Suprapubic skin (tissue), 4 donors: ENCODE results near the gene GFOD1. TPM values are rescaled to one million over a fixed set of nuclear protein-coding genes. Genes with fewer than 3 reads are reported as not detected.
A peak's percentile ranks its signal among the peaks of the same experiment; 100 is the strongest.

Experiments
- DNase-seq, 2 donors: peaks; one replicate each; pipeline ENCODE4 v3.0.0-alpha.2; 2019; ENCODE audit warnings: low spot score in 2 of 2
- H3K27ac ChIP-seq: fragments of 200-600 bp; sonication (generic); one replicate; pipeline ENCODE4 v1.5.1; 2019
- H3K27me3 ChIP-seq: fragments of 200-600 bp; sonication (generic); one replicate; pipeline ENCODE4 v1.5.1; 2019
- H3K36me3 ChIP-seq: fragments of 200-600 bp; sonication (generic); one replicate; pipeline ENCODE4 v1.5.1; 2019
- H3K4me1 ChIP-seq: fragments of 200-600 bp; sonication (generic); one replicate; pipeline ENCODE4 v1.5.1; 2019
- H3K4me3 ChIP-seq: fragments of 200-600 bp; sonication (generic); one replicate; pipeline ENCODE4 v1.5.1; 2019; ENCODE audit warnings: mild to moderate bottlenecking
- H3K9me3 ChIP-seq: fragments of 200-600 bp; sonication (generic); one replicate; pipeline ENCODE4 v1.5.1; 2019
- EP300 ChIP-seq: sonication (generic); formaldehyde crosslinking; IDR thresholded peaks from one replicate; pipeline ENCODE4 v1.6.1; 2017; ENCODE audit warnings: antibody characterized with exemption
- POLR2A ChIP-seq, 2 donors: fragments of 450-650 bp; IDR thresholded peaks; one replicate each; pipeline ENCODE4 v1.6.1; 2017; ENCODE audit warnings: antibody characterized with exemption in 2 of 2, mild to moderate bottlenecking in 2 of 2, moderate library complexity in 2 of 2
- POLR2AphosphoS5 ChIP-seq, 3 donors: sonication (generic); formaldehyde crosslinking; IDR thresholded peaks; one replicate each; pipeline ENCODE4 v1.6.1; 2017; ENCODE audit warnings: antibody characterized with exemption in 3 of 3
- WGBS: methylation state at CpG from one replicate; pipeline ENCODE4 v1.1.5; 2018; 5-methylcytosine and 5-hydroxymethylcytosine counted together
- total RNA-seq, 4 donors: library from RNA; depleted of rRNA; stranded (reverse); fragments of >200 nt; gene quantifications; one replicate each; pipeline ENCODE4 v1.1.0, GENCODE V29; 2016
- TF ChIP-seq, protein P1 (sequence below), 2 donors: fragments of 200-600 bp in 1 of 2; fragments of 450-650 bp in 1 of 2; sonication (generic) in 1 of 2; IDR thresholded peaks; one replicate each; pipeline ENCODE4 v1.5.1; 2016 to 2019; ENCODE audit warnings: antibody characterized with exemption in 2 of 2, mild to moderate bottlenecking in 1 of 2, moderate library complexity in 1 of 2

Gene GFOD1
- total RNA-seq, 4 donors from 2014 or later, result 7.5 to 15.2 (median 13.7) TPM

DNA sequence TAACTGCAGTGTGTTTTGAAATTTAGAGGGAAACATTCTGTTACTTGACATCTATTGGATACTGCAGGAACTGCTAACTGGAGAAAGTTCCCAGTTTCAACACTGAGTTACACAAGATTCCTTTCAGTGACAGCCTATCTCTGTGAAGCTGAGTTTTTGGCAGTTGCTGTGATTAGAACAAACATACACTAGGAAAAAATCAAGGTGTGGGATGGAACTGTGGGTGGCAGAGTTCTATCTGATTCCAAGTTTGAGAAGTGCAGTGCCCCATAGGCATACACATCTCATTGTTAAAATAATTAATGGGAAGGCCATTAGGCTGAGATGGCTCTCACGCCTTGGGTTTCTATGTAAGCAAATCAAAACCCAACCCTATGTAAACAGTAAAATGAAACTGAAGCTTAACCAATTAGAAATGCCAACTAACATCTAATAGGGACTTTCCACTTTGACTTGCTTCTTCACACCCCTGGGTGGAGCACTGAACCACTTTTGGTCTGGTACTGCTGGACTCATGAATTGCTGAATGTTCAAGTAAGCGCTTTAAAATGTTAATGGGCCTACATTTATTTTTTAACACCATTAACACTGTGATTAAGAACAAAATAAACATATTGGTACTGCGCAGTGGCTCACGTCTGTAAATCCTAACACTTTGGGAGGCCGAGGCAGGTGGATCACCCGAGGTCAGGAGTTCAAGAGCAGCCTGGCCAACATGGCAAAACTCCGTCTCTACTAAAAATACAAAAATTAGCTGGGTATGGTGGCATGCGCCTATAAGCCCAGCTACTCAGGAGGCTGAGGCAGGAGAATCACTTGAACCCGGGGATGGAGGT, 103.9 kb downstream of the GFOD1 start:
- TF ChIP-seq POLR2AphosphoS5 (IDR thresholded peaks at IDR 0.05), result no peak
- no peak for TF ChIP-seq POLR2A (IDR thresholded peaks at IDR 0.05)
- TF ChIP-seq, protein P1, sequence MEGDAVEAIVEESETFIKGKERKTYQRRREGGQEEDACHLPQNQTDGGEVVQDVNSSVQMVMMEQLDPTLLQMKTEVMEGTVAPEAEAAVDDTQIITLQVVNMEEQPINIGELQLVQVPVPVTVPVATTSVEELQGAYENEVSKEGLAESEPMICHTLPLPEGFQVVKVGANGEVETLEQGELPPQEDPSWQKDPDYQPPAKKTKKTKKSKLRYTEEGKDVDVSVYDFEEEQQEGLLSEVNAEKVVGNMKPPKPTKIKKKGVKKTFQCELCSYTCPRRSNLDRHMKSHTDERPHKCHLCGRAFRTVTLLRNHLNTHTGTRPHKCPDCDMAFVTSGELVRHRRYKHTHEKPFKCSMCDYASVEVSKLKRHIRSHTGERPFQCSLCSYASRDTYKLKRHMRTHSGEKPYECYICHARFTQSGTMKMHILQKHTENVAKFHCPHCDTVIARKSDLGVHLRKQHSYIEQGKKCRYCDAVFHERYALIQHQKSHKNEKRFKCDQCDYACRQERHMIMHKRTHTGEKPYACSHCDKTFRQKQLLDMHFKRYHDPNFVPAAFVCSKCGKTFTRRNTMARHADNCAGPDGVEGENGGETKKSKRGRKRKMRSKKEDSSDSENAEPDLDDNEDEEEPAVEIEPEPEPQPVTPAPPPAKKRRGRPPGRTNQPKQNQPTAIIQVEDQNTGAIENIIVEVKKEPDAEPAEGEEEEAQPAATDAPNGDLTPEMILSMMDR (IDR thresholded peaks at IDR 0.05), result no peak
- no peak for TF ChIP-seq EP300
- Histone ChIP-seq H3K27ac (no peak overlapping the region), H3K9me3 (no peaks in the 10 kb centered on the region), H3K27me3 (no peaks in the 10 kb centered on the region), H3K36me3 (no peaks in the 10 kb centered on the region), H3K4me1 (peaks cover 43% of the 10 kb centered on the region), H3K4me3 (no peak overlapping the region)
- DNase-seq, result peak in 1 of 2 donors; percentile 16
- WGBS, result 59% methylated on average over 9 of the region's 9 CpGs

GRCh38 chr6:13380761-13381160, 106.6 kb downstream of the GFOD1 start:
- no peak overlapping the region for H3K4me3 ChIP-seq
- peak in 1 of 2 donors; percentile 24 for DNase-seq
- no peak overlapping the region for H3K27ac ChIP-seq
- H3K4me1 ChIP-seq, result peaks cover 43% of the 10 kb centered on the region
- no peak for TF ChIP-seq EP300
- no peak for TF ChIP-seq POLR2A (IDR thresholded peaks at IDR 0.05)
- TF ChIP-seq POLR2AphosphoS5 (IDR thresholded peaks at IDR 0.05), result no peak
- TF ChIP-seq, protein P1 (IDR thresholded peaks at IDR 0.05), result no peak
- H3K27me3 ChIP-seq, result no peaks in the 10 kb centered on the region
- H3K36me3 ChIP-seq, result no peaks in the 10 kb centered on the region
- no peaks in the 10 kb centered on the region for H3K9me3 ChIP-seq
- 87% methylated on average over 2 of the region's 2 CpGs for WGBS

- H3K27ac ChIP-seq, result no peak overlapping the region
- TF ChIP-seq POLR2A (IDR thresholded peaks at IDR 0.05), result no peak
- TF ChIP-seq, protein P1 (IDR thresholded peaks at IDR 0.05), result no peak
- no peak for TF ChIP-seq POLR2AphosphoS5 (IDR thresholded peaks at IDR 0.05)
- TF ChIP-seq EP300, result no peak
- H3K9me3 ChIP-seq, result no peaks in the 10 kb centered on the region
- H3K4me1 ChIP-seq, result peaks cover 41% of the 10 kb centered on the region
- H3K4me3 ChIP-seq, result no peak overlapping the region
- peak; percentile 53 to 63 for DNase-seq
- no peaks in the 10 kb centered on the region for H3K27me3 ChIP-seq
- WGBS, result 60% methylated on average over 8 of the region's 9 CpGs
- no peaks in the 10 kb centered on the region for H3K36me3 ChIP-seq
Observed at GRCh38 chr6:13378669-13379590, 108.5 kb downstream of the GFOD1 start.

DNA sequence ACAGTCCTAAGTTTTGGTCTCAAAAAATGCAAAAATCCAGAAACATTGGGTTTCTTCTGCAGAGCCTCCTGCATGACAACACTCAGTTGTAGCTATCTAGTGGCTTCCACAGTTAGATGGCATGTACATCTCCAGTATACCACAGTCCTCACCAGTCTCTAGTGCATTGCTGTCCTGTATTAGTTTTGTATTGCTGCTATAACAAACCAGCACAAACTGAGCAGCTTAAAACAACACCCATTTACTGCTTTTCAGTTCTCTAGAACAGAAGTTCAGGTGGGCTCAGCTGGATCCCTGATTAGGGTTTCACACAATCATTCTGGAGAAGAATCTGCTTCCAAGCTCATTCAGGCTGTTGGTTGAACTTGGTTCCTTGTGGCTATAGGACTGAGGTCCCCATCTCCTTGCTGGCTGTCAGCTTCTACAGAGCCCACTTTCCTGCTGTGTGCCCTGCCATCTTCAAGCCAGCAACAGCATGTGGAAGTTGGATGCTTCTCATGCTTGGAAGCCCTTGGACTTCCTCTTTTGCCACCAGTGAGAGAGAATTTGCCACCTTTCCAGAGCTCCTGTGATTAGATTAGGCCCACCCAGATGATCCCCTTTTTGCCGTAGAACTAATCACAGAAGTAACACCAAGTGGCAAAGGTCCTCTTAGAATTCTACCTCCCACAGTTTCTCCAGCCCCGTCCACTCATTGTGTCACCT, 110.2 kb downstream of the GFOD1 start:
- DNase-seq, result peak in 1 of 2 donors; percentile 32
- H3K36me3 ChIP-seq, result no peaks in the 10 kb centered on the region
- no peak overlapping the region for H3K4me3 ChIP-seq
- TF ChIP-seq POLR2A (IDR thresholded peaks at IDR 0.05) (no peak), POLR2AphosphoS5 (IDR thresholded peaks at IDR 0.05) (no peak), EP300 (no peak)
- TF ChIP-seq, protein P1 (IDR thresholded peaks at IDR 0.05), result no peak
- 90% methylated on average over 2 of the region's 2 CpGs for WGBS
- H3K27ac ChIP-seq, result no peak overlapping the region
- H3K9me3 ChIP-seq, result no peaks in the 10 kb centered on the region
- H3K27me3 ChIP-seq, result no peaks in the 10 kb centered on the region
- peaks cover 26% of the 10 kb centered on the region for H3K4me1 ChIP-seq
